Stimulated activated naive CD8-positive, alpha-beta T cell treated with anti-CD3 and anti-CD28 coated beads, Interleukin-15, Interleukin-2, amounts not matched to agents 100 U/mL and 50 U/mL, for 24 hours (primary cell): ENCODE data around the gene RESP18.
A peak's percentile ranks its signal among the peaks of the same experiment; 100 is the strongest.

Experiments used
- ATAC-seq: fragments of 150-1000 bp; cut with Tn5 transposase; one replicate; pipeline ENCODE4 v1.10.0; 2021
- DNase-seq: peaks from one replicate; pipeline ENCODE4 v3.0.0; 2021

RESP18 gene

GRCh38 chr2:219277703-219278654 is 54.6 kb downstream of the RESP18 start:
- DNase-seq (peak; percentile 82), ATAC-seq (no peak)
